Body of pancreas (tissue), 4 donors: ENCODE measurements around the gene EGR1. TPM values are rescaled to one million over a fixed set of nuclear protein-coding genes. Genes with fewer than 3 reads are reported as not detected.

ENCODE experiments used
- ATAC-seq: fragments of 150-250 bp; one replicate; pipeline ENCODE4 v1.9.1; 2016
- DNase-seq, 4 donors: peaks; one replicate each; pipeline ENCODE4 v3.0.0-alpha.2; 2019
- H3K27ac ChIP-seq, 4 donors: fragments of 200-600 bp; sonication (generic); 1 replicate in 3 of 4; 2 replicates in 1 of 4; pipeline versions ENCODE4 v1.5.1 to v1.6.1; 2016 to 2019; ENCODE audit warnings: mild to moderate bottlenecking in 1 of 4, mixed read lengths in 1 of 4, moderate library complexity in 1 of 4
- H3K27me3 ChIP-seq, 2 donors: fragments of 200-600 bp; sonication (generic); one replicate each; pipeline ENCODE4 v1.6.0; 2016; ENCODE audit warnings: mild to moderate bottlenecking in 1 of 2
- H3K36me3 ChIP-seq, 2 donors: fragments of 200-600 bp; sonication (generic); replicated peaks in 1 of 2; 2 replicates each; pipeline ENCODE4 v1.5.1; 2016; ENCODE audit warnings: low read depth in 2 of 2; ENCODE audit not compliant: insufficient read depth in 1 of 2
- H3K4me1 ChIP-seq: fragments of 200-600 bp; sonication (generic); one replicate; pipeline ENCODE4 v1.6.0; 2016
- H3K4me3 ChIP-seq, 2 donors: fragments of 200-600 bp; sonication (generic); 1 replicate in 1 of 2; 2 replicates in 1 of 2; pipeline ENCODE4 v1.5.1; 2016 to 2019
- H3K9me3 ChIP-seq, 3 donors: fragments of 200-600 bp; sonication (generic); 1 replicate in 2 of 3; 2 replicates in 1 of 3; pipeline ENCODE4 v1.5.1; 2016
- CTCF ChIP-seq, 7 experiments: fragments of 450-650 bp in 4 of 7; fragments of 200-600 bp in 3 of 7; sonication (generic) in 3 of 7; IDR thresholded peaks; one replicate each; pipeline ENCODE4 v1.5.1; 2016 to 2019; ENCODE audit warnings: antibody characterized with exemption in 7 of 7
- POLR2A ChIP-seq, 3 donors: fragments of 450-650 bp; IDR thresholded peaks; one replicate each; pipeline ENCODE4 v1.6.1; 2016; ENCODE audit warnings: antibody characterized with exemption in 3 of 3, mild to moderate bottlenecking in 2 of 3
- WGBS, 2 donors: methylation state at CpG; one replicate each; pipeline ENCODE4 v1.1.5; 2017; 5-methylcytosine and 5-hydroxymethylcytosine counted together
- intact Hi-C: fragments of 100-400 bp; cut with DNase I; formaldehyde crosslinking; loops from one replicate; pipeline ENCODE4 v1.15.1; 2023
- small RNA-seq: library from RNA; depleted of rRNA; stranded (forward); fragments of <200 nt; gene quantifications from one replicate; pipeline ENCODE3, GENCODE V24; 2016
- total RNA-seq, 2 donors: library from RNA; depleted of rRNA; stranded (reverse); fragments of >200 nt; gene quantifications; one replicate each; pipeline ENCODE4 v1.1.0, GENCODE V29; 2016

EGR1 gene
- total RNA-seq, 2 donors from 2014 or later: 51.1 to 139 TPM

GRCh38 chr5:138514021-138514420 is 48.7 kb downstream of the EGR1 start:
- ATAC-seq (no peak), DNase-seq (no peak)
- no peak for TF ChIP-seq POLR2A (IDR thresholded peaks at IDR 0.05)
- no peak for TF ChIP-seq CTCF (IDR thresholded peaks at IDR 0.05)
- H3K4me3 ChIP-seq: no peak overlapping the region
- no peaks in the 10 kb centered on the region for H3K27me3 ChIP-seq
- intact Hi-C loops: no loop called here
- WGBS, 2 donors: 93 to 94% methylated on average over 1 of the region's 1 CpG
- H3K27ac ChIP-seq: no peak overlapping the region
- H3K4me1 ChIP-seq: peaks cover 8% of the 10 kb centered on the region
- H3K36me3 ChIP-seq: peaks cover 0 to 24% of the 10 kb centered on the region in 2 donors
- H3K9me3 ChIP-seq: no peaks in the 10 kb centered on the region

- intact Hi-C loops: no loop called here
- WGBS, 2 donors: 61 to 62% methylated on average over 3 of the region's 3 CpGs
- TF ChIP-seq POLR2A (IDR thresholded peaks at IDR 0.05) (no peak), CTCF (IDR thresholded peaks at IDR 0.05) (no peak)
- peaks cover 0 to 20% of the 10 kb centered on the region in 2 donors for H3K36me3 ChIP-seq
- no peak overlapping the region for H3K27ac ChIP-seq
- H3K4me1 ChIP-seq: peaks cover 13% of the 10 kb centered on the region
- no peaks in the 10 kb centered on the region for H3K9me3 ChIP-seq
- no peaks in the 10 kb centered on the region for H3K27me3 ChIP-seq
- ATAC-seq (no peak), DNase-seq (no peak)
- no peak overlapping the region for H3K4me3 ChIP-seq
Measured at GRCh38 chr5:138515556-138516245, 50.4 kb downstream of the EGR1 start.

- 82% methylated on average over 4 of the region's 4 CpGs for WGBS, 2 donors
Measured at GRCh38 chr5:138517437-138517836, 52.2 kb downstream of the EGR1 start.

More at GRCh38 chr5:138517437-138517836, 52.2 kb downstream of the EGR1 start:
- TF ChIP-seq CTCF (IDR thresholded peaks at IDR 0.05): no peak
- no peak for TF ChIP-seq POLR2A (IDR thresholded peaks at IDR 0.05)
- Histone ChIP-seq H3K4me1 (peaks cover 17% of the 10 kb centered on the region), H3K36me3 (peaks cover 0 to 17% of the 10 kb centered on the region in 2 donors), H3K4me3 (no peak overlapping the region), H3K27me3 (no peaks in the 10 kb centered on the region), H3K9me3 (no peaks in the 10 kb centered on the region), H3K27ac (no peak overlapping the region)
- intact Hi-C loops: no loop called here
- DNase-seq (no peak), ATAC-seq (no peak)

Small RNA genes within 50 kb of the gene (small RNA-seq; reads per million reads assigned to genes)
- gene AC113403.1: not detected

Other genes with a start within 250 kb of the EGR1 start
- gene GFRA3, start 190.9 kb upstream of the EGR1 start, total RNA-seq: 1 to 10 TPM; 1.8 to 4.3 TPM
- gene CDC25C, start 133.7 kb upstream of the EGR1 start, total RNA-seq: not detected
- gene FAM53C, start 127.2 kb upstream of the EGR1 start, total RNA-seq: 10 to 100 TPM; 12.5 to 33.7 TPM
- gene KDM3B, start 112.8 kb upstream of the EGR1 start, total RNA-seq: 10 to 100 TPM; 29.7 to 42.3 TPM
- 10 to 100 TPM in 1 of 2 donors, 1 to 10 TPM in 1; 1.8 to 11.2 TPM for gene REEP2, start 26.4 kb upstream of the EGR1 start, total RNA-seq
- 10 to 100 TPM; 24.9 to 36.6 TPM for gene ETF1, start 77.8 kb downstream of the EGR1 start, total RNA-seq
- gene HSPA9, start 109.9 kb downstream of the EGR1 start, total RNA-seq: 10 to 100 TPM; 79.8 to 98.3 TPM